Activated T-cell treated with anti-CD3 and anti-CD28 coated beads, Interleukin-2, amount 50 U/mL, for 4 hours (primary cell): ENCODE data around the gene ANKZF1. TPM values are rescaled to one million over a fixed set of nuclear protein-coding genes. Genes with fewer than 3 reads are reported as not detected.

ENCODE experiments used
- ATAC-seq, 2 donors: fragments of 200-7000 bp; cut with Tn5 transposase; one replicate each; pipeline ENCODE4 v1.10.0; 2021
- DNase-seq: peaks from one replicate; pipeline ENCODE4 v3.0.0-alpha.2; 2020
- H3K27me3 Mint-ChIP-seq: one replicate; pipeline ENCODE4 v1.8.0; 2021; ENCODE audit warnings: low read depth, mixed read lengths
- H3K36me3 Mint-ChIP-seq: one replicate; pipeline ENCODE4 v1.8.0; 2022; ENCODE audit warnings: mixed read lengths; ENCODE audit not compliant: insufficient read depth
- H3K4me1 Mint-ChIP-seq: one replicate; pipeline ENCODE4 v1.8.0; 2021; ENCODE audit warnings: low read depth, mixed read lengths
- H3K4me3 Mint-ChIP-seq: one replicate; pipeline ENCODE4 v1.8.0; 2021; ENCODE audit warnings: mild to moderate bottlenecking, moderate library complexity, mixed read lengths
- H3K9me3 Mint-ChIP-seq: one replicate; pipeline ENCODE4 v1.8.0; 2021; ENCODE audit warnings: mixed read lengths
- total RNA-seq, 3 donors: library from RNA; stranded (reverse); gene quantifications; one replicate each; pipeline ENCODE4 v1.2.1, GENCODE V29; 2021

The ANKZF1 gene
- total RNA-seq, 3 donors from 2014 or later = 40.8 to 52.1 (median 45.5) TPM

DNA sequence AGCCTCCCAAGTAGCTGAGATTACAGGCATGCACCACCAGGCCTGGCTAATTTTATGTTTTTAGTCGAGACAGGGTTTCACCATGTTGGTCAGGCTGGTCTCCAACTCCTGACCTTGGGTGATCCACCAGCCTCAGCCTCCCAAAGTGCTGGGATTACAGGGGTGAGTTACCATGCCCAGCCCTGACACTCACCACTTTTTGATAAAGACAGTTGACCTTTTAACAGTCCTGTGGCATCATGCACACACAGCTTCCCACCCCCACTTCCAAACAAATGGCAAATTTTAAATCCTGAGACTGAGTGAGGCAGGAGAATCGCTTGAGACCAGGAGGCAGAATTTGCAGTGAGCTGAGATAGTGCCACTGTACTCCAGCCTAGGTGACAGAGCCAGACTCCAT is 43.4 kb downstream of the ANKZF1 start:
- no peaks in the 10 kb centered on the region for H3K9me3 Mint-ChIP-seq
- ATAC-seq (no peak), DNase-seq (no peak)
- no peaks in the 10 kb centered on the region for H3K27me3 Mint-ChIP-seq
- H3K4me1 Mint-ChIP-seq = peaks cover 9% of the 10 kb centered on the region
- no peaks in the 10 kb centered on the region for H3K36me3 Mint-ChIP-seq
- H3K4me3 Mint-ChIP-seq = no peak overlapping the region

- Mint-ChIP-seq H3K4me3 (no peak overlapping the region), H3K27me3 (no peaks in the 10 kb centered on the region), H3K36me3 (no peaks in the 10 kb centered on the region), H3K9me3 (no peaks in the 10 kb centered on the region), H3K4me1 (peaks cover 19% of the 10 kb centered on the region)
- ATAC-seq (no peak), DNase-seq (no peak)
Observed at GRCh38 chr2:219273937-219274336, 44.3 kb downstream of the ANKZF1 start.

DNA sequence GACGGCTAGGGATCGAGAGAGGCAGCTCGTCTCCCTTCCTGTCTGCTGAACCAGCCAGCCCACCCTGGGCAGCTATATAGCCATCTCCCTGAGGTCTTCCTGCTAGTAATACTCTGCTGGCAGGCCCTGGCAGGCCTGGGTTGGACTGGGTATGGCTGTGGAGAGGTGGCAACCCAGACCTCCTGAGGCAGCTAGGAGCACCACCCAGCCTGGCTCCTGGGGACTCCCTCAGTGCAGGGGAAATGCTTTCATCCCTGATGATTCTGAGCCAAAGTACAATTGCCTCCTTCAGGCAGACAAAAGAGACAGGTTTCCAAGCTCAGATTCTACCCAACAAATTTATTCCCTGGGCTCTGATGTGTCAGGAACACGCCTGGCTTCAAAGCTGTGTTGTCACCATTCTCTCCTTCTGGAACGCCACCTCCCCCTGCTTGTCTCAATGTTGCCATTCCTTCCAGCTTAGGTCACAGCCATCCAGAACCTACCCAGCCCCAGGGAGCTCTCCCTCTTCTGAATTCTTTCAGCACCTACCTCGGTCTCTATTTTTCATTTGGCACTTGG is 44.8 kb downstream of the ANKZF1 start:
- DNase-seq = no peak
- ATAC-seq = no peak
- Mint-ChIP-seq H3K4me1 (peaks cover 20% of the 10 kb centered on the region), H3K9me3 (no peaks in the 10 kb centered on the region), H3K36me3 (no peaks in the 10 kb centered on the region), H3K27me3 (no peaks in the 10 kb centered on the region), H3K4me3 (no peak overlapping the region)

- no peak for ATAC-seq
- Mint-ChIP-seq H3K4me1 (peaks cover 41% of the 10 kb centered on the region), H3K27me3 (no peaks in the 10 kb centered on the region), H3K9me3 (no peaks in the 10 kb centered on the region), H3K36me3 (peaks cover 13% of the 10 kb centered on the region), H3K4me3 (peak overlapping the region; percentile 93)
- peak; percentile 70 for DNase-seq
Observed at GRCh38 chr2:219277703-219278654, 48.4 kb downstream of the ANKZF1 start.

- Mint-ChIP-seq H3K27me3 (no peaks in the 10 kb centered on the region), H3K36me3 (peaks cover 19% of the 10 kb centered on the region), H3K4me3 (peak overlapping the region; percentile 93), H3K4me1 (peaks cover 41% of the 10 kb centered on the region), H3K9me3 (no peaks in the 10 kb centered on the region)
- ATAC-seq = no peak
- no peak for DNase-seq
Observed at GRCh38 chr2:219278655-219279150, 49.1 kb downstream of the ANKZF1 start.

DNA sequence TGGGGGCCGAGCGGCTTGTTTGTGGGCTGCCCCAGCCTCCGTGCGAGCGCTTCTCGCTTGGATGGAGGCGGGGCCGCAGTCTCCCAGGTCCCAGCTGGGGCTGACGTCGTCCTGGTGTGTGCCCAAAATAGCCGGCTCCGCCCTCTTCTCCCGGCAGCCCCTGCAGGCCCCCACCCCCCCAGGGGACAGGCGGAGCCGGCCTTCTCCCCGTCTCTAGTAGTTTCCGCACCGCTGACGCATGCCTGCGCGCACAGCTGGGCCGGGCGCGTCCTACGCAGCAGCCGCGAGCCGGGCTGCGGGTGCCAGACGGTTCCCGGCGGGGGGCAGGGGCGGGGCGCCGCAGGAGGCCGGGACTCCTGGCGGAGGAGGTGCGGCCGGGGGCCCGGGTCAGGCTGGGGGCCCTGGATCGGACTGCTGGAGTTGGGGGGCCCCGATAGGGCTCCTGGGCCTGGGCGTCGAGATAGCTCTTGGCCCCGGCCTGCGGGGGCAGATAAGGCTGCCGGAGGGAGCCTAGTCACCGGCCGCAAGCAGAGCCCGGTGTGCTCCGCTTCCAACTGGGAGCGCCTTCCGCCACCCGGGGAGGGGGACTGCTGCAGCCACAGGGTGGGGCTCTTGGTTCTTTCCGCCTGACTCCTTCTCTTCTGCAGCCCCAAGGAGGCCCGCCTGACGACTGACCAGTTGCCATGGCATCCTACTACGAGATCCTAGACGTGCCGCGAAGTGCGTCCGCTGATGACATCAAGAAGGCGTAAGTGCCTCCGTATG is 49.7 kb downstream of the ANKZF1 start, which contains the start of gene DNAJB2:
DNAJB2 (plus strand) TSS at position 216 of the 765 bp plus-strand sequence; CDS start at position 684, 468 bp downstream.
- H3K36me3 Mint-ChIP-seq = peaks cover 21% of the 10 kb centered on the region
- H3K9me3 Mint-ChIP-seq = no peaks in the 10 kb centered on the region
- ATAC-seq = peak; percentile 89 to 90
- DNase-seq = peak; percentile 99
- H3K27me3 Mint-ChIP-seq = no peaks in the 10 kb centered on the region
- peaks cover 41% of the 10 kb centered on the region for H3K4me1 Mint-ChIP-seq
- H3K4me3 Mint-ChIP-seq = peak within 1 kb of the TSS; percentile 93

GRCh38 chr2:219279916-219280516 is 50.4 kb downstream of the ANKZF1 start:
- no peaks in the 10 kb centered on the region for H3K27me3 Mint-ChIP-seq
- DNase-seq (no peak), ATAC-seq (no peak)
- H3K4me1 Mint-ChIP-seq = peaks cover 41% of the 10 kb centered on the region
- no peaks in the 10 kb centered on the region for H3K9me3 Mint-ChIP-seq
- peaks cover 21% of the 10 kb centered on the region for H3K36me3 Mint-ChIP-seq
- peak overlapping the region; percentile 93 for H3K4me3 Mint-ChIP-seq

- no peaks in the 10 kb centered on the region for H3K27me3 Mint-ChIP-seq
- H3K4me3 Mint-ChIP-seq = peak overlapping the region; percentile 93
- peaks cover 23% of the 10 kb centered on the region for H3K36me3 Mint-ChIP-seq
- H3K4me1 Mint-ChIP-seq = peaks cover 43% of the 10 kb centered on the region
- no peak for ATAC-seq
- no peak for DNase-seq
- no peaks in the 10 kb centered on the region for H3K9me3 Mint-ChIP-seq
Observed at GRCh38 chr2:219280651-219281050, 51.0 kb downstream of the ANKZF1 start.

GRCh38 chr2:219281588-219281987 is 52.0 kb downstream of the ANKZF1 start:
- no peaks in the 10 kb centered on the region for H3K9me3 Mint-ChIP-seq
- no peaks in the 10 kb centered on the region for H3K27me3 Mint-ChIP-seq
- H3K36me3 Mint-ChIP-seq = peaks cover 25% of the 10 kb centered on the region
- DNase-seq (no peak), ATAC-seq (no peak)
- H3K4me3 Mint-ChIP-seq = no peak overlapping the region
- peaks cover 47% of the 10 kb centered on the region for H3K4me1 Mint-ChIP-seq

DNA sequence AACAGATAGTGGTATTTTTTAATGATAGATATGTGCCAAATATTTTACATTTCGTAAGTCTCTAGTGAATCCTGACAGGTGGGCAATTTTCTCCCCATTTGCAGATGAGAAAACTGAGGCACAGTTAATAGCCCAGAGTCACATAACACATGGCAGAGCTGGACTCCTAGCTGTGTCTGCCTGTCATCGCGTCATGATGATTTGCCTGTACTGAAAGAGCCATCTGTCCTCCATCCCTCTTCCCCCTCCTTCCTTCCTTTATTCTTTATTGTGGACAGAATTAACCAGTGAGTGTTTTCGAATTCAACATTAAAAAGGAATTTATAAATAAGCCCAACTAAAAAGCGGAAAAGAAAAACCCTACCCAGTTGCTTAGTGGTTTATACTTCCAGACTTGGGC is 52.8 kb downstream of the ANKZF1 start:
- Mint-ChIP-seq H3K9me3 (no peaks in the 10 kb centered on the region), H3K4me1 (peaks cover 44% of the 10 kb centered on the region), H3K36me3 (peaks cover 25% of the 10 kb centered on the region), H3K27me3 (no peaks in the 10 kb centered on the region), H3K4me3 (no peak overlapping the region)
- no peak for DNase-seq
- no peak for ATAC-seq

DNA sequence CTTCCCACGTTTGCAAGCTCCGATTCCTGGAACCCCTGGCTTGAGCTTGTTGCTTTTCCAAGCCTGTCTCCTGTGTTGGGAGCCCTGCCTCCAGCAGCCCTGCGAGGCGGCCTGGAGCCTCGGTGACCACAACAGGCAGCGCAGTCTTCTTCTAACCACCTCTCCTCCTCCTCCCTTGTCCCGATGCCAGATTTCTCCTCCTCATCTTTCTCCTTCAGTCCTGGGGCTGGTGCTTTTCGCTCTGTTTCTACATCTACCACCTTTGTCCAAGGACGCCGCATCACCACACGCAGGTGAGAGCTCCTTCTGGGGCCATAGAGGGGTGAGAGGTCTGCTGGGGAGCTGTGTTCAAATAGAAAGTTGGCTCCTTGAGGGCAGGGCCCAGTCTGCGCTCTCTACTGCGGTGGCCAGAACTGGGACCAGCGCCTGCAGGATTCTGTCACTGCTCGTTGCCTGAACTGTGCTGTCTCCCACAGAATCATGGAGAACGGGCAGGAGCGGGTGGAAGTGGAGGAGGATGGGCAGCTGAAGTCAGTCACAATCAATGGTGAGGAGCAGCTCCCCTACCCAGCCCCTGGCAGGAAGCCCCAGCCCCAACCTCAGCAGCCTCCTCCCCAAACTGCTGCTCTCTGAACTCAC is 53.5 kb downstream of the ANKZF1 start:
- ATAC-seq (no peak), DNase-seq (no peak)
- peaks cover 37% of the 10 kb centered on the region for H3K4me1 Mint-ChIP-seq
- H3K36me3 Mint-ChIP-seq = peaks cover 25% of the 10 kb centered on the region
- H3K4me3 Mint-ChIP-seq = no peak overlapping the region
- no peaks in the 10 kb centered on the region for H3K9me3 Mint-ChIP-seq
- H3K27me3 Mint-ChIP-seq = no peaks in the 10 kb centered on the region

DNA sequence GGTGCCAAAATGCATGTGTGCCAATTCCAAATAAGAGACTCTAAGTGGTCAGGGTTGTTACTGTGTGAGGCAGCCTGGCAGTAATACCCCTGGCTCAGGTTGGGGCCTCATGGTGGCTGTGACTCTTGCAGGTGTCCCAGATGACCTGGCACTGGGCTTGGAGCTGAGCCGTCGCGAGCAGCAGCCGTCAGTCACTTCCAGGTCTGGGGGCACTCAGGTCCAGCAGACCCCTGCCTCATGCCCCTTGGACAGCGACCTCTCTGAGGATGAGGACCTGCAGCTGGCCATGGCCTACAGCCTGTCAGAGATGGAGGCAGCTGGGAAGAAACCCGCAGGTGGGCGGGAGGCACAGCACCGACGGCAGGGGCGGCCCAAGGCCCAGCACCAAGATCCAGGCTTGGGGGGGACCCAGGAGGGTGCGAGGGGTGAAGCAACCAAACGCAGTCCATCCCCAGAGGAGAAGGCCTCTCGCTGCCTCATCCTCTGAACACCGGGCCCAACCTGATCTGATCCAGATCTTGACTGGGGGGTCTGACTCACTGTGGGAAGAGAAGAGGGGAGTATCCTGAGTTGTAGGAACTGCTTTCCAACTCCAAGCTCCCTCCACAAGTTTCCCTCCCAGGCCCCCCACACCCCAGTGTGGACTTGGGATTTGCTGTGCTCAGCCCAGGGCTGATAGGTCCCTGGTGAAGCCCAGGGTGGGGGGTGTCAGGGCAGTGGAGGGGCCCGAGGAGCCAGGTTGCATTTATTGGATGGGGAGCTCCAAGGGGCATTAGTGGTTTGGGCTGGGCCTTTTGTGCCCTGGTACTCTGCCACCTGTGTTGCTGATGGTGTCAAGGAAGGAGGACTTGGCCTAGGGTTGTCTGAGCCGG is 55.1 kb downstream of the ANKZF1 start:
- peaks cover 25% of the 10 kb centered on the region for H3K4me1 Mint-ChIP-seq
- no peaks in the 10 kb centered on the region for H3K27me3 Mint-ChIP-seq
- peaks cover 25% of the 10 kb centered on the region for H3K36me3 Mint-ChIP-seq
- no peak for ATAC-seq
- no peak overlapping the region for H3K4me3 Mint-ChIP-seq
- H3K9me3 Mint-ChIP-seq = no peaks in the 10 kb centered on the region
- DNase-seq = no peak

GRCh38 chr2:219285373-219285735 is 55.7 kb downstream of the ANKZF1 start:
- no peak for DNase-seq
- no peak for ATAC-seq
- peaks cover 25% of the 10 kb centered on the region for H3K36me3 Mint-ChIP-seq
- no peaks in the 10 kb centered on the region for H3K27me3 Mint-ChIP-seq
- no peaks in the 10 kb centered on the region for H3K9me3 Mint-ChIP-seq
- peaks cover 18% of the 10 kb centered on the region for H3K4me1 Mint-ChIP-seq
- H3K4me3 Mint-ChIP-seq = no peak overlapping the region
